ENCODE results near the gene MAP4K1. TPM values are rescaled to one million over a fixed set of nuclear protein-coding genes. Genes with fewer than 3 reads are reported as not detected.
A peak's percentile ranks its signal among the peaks of the same experiment; 100 is the strongest.

Gene MAP4K1
- polyA plus RNA-seq, 3 donors: 19.8 to 41.3 (median 22.4) TPM

DNA sequence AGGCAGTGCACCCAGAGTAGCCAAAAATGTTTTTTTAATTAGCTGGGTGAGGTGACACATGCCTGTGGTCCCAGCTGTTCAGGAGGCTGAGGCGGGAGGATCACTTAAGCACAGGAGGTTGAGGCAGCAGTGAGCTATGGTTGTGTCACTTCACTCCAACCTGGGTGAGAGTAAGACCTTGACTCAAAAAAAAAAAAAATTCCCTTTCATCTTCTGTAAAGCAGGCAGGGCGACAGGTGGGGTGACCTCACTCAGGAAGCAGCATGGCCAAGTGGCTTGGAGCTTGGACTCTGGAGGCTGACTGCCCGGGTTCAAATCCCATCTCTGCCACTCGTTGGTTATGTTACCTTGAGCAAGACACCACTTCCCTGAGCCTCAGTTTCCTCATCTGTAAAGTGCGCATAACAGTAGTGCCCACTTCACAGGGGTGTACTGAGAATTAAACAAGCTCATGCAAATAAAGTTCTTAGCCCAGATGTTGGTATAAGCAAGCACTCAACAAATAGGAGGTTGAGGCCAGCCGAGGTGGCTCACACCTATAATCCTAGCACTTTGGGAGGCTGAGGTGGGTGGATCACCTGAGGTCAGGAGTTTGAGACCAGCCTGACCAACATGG is 48.3 kb downstream of the MAP4K1 start:
- Histone ChIP-seq H2AFZ (ENCODE audit: insufficient read depth, low read depth, low read length, poor library complexity, severe bottlenecking) (no peak overlapping the region), H3K27ac (ENCODE audit: low read depth in 1 of 2, low read length in 2 of 2) (no peak overlapping the region), H3K4me1 (ENCODE audit: control insufficient read depth in 1 of 2, insufficient read depth in 2 of 2, low read length in 2 of 2) (peaks cover 8 to 13% of the 10 kb centered on the region in 2 donors), H3K9me3 (replicated peaks in 1 of 2; ENCODE audit: control insufficient read depth in 1 of 2, insufficient read depth in 1 of 2, low read length in 2 of 2) (no peaks in the 10 kb centered on the region), H4K20me1 (ENCODE audit: insufficient read depth, low read length) (no peaks in the 10 kb centered on the region), H3K4me3 (replicated peaks in 1 of 3; ENCODE audit: low read depth in 2 of 3, low read length in 3 of 3) (no peak overlapping the region), H3K36me3 (replicated peaks in 1 of 2; ENCODE audit: control insufficient read depth in 1 of 2, insufficient read depth in 2 of 2, low read length in 2 of 2) (no peaks in the 10 kb centered on the region), H3K79me2 (ENCODE audit: insufficient read depth, low read length) (no peaks in the 10 kb centered on the region), H3K9ac (ENCODE audit: insufficient read depth, low read length, poor library complexity, severe bottlenecking) (no peak overlapping the region), H3K27me3 (ENCODE audit: control insufficient read depth in 2 of 2, insufficient read depth in 2 of 2, low read length in 2 of 2) (peaks cover 0 to 16% of the 10 kb centered on the region in 2 donors), H3K4me2 (replicated peaks; ENCODE audit: extremely low read depth, low read length, poor library complexity, severe bottlenecking) (no peak overlapping the region)
- WGBS (ENCODE audit: insufficient coverage): 92% methylated on average over 2 of the region's 6 CpGs
- no peak overlapping the region for H3K27ac Mint-ChIP-seq
- H3K9me3 Mint-ChIP-seq: peaks cover 0 to 8% (median 2%) of the 10 kb centered on the region in 7 donors
- TF ChIP-seq, protein P1, sequence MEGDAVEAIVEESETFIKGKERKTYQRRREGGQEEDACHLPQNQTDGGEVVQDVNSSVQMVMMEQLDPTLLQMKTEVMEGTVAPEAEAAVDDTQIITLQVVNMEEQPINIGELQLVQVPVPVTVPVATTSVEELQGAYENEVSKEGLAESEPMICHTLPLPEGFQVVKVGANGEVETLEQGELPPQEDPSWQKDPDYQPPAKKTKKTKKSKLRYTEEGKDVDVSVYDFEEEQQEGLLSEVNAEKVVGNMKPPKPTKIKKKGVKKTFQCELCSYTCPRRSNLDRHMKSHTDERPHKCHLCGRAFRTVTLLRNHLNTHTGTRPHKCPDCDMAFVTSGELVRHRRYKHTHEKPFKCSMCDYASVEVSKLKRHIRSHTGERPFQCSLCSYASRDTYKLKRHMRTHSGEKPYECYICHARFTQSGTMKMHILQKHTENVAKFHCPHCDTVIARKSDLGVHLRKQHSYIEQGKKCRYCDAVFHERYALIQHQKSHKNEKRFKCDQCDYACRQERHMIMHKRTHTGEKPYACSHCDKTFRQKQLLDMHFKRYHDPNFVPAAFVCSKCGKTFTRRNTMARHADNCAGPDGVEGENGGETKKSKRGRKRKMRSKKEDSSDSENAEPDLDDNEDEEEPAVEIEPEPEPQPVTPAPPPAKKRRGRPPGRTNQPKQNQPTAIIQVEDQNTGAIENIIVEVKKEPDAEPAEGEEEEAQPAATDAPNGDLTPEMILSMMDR (IDR thresholded peaks at IDR 0.05): no peak
- no peaks in the 10 kb centered on the region for H3K36me3 Mint-ChIP-seq
- H3K4me3 Mint-ChIP-seq: no peak overlapping the region
- DNase-seq: no peak
- peaks cover 8% of the 10 kb centered on the region for H3K4me1 Mint-ChIP-seq
- intact Hi-C loops (cut with micrococcal nuclease): no loop called here
- H3K27me3 Mint-ChIP-seq (ENCODE audit: low read depth in 3 of 3): peaks cover 9 to 37% (median 27%) of the 10 kb centered on the region in 3 donors

DNA sequence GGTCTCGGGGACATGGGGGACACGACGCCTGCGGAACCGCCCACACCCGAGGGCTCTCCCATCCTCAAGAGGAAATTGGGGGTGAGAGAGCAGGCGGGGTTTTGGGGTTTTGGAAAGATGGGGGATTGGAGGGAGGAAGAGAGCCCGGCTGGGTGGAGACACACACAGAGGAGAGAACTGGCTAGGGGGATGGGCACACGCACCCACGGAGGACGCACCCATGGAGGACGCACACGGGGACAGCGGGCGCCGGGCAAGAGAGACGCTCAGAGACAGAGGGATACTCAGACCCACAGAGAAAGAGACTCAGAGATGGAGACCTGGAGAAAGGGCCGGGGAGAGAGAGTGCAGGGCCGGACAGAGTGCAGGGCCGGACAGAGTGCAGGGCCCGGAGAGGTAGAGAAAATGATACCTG is 52.1 kb downstream of the MAP4K1 start:
- H3K79me2 ChIP-seq (ENCODE audit: insufficient read depth, low read length): no peaks in the 10 kb centered on the region
- H3K4me1 Mint-ChIP-seq: peaks cover 10% of the 10 kb centered on the region
- H3K27me3 Mint-ChIP-seq (ENCODE audit: low read depth in 3 of 3): peaks cover 32 to 50% (median 48%) of the 10 kb centered on the region in 3 donors
- peaks cover 0 to 29% of the 10 kb centered on the region in 2 donors for H3K27me3 ChIP-seq (ENCODE audit: control insufficient read depth in 2 of 2, insufficient read depth in 2 of 2, low read length in 2 of 2)
- H3K4me3 Mint-ChIP-seq: peak overlapping the region; percentile 74 to 89
- H3K36me3 Mint-ChIP-seq: no peaks in the 10 kb centered on the region
- H2AFZ ChIP-seq (ENCODE audit: insufficient read depth, low read depth, low read length, poor library complexity, severe bottlenecking): peak overlapping the region; percentile 75
- peak overlapping the region in 2 of 3 experiments; percentile 25 to 69 for H3K4me3 ChIP-seq (replicated peaks in 1 of 3; ENCODE audit: low read depth in 2 of 3, low read length in 3 of 3)
- H3K9ac ChIP-seq (ENCODE audit: insufficient read depth, low read length, poor library complexity, severe bottlenecking): no peak overlapping the region
- 52% methylated on average over 16 of the region's 21 CpGs for WGBS (ENCODE audit: insufficient coverage)
- no peak overlapping the region for H3K27ac ChIP-seq (ENCODE audit: low read depth in 1 of 2, low read length in 2 of 2)
- no peaks in the 10 kb centered on the region for H3K36me3 ChIP-seq (replicated peaks in 1 of 2; ENCODE audit: control insufficient read depth in 1 of 2, insufficient read depth in 2 of 2, low read length in 2 of 2)
- peaks cover 8 to 19% of the 10 kb centered on the region in 2 donors for H3K4me1 ChIP-seq (ENCODE audit: control insufficient read depth in 1 of 2, insufficient read depth in 2 of 2, low read length in 2 of 2)
- no peak for DNase-seq
- peaks cover 0 to 8% (median 2%) of the 10 kb centered on the region in 7 donors for H3K9me3 Mint-ChIP-seq
- peak overlapping the region in 4 of 7 donors; percentile 5 to 80 (median 50) for H3K27ac Mint-ChIP-seq
- H3K4me2 ChIP-seq (replicated peaks; ENCODE audit: extremely low read depth, low read length, poor library complexity, severe bottlenecking): peak overlapping the region; percentile 73
- intact Hi-C loops (cut with micrococcal nuclease): no loop called here
- H3K9me3 ChIP-seq (replicated peaks in 1 of 2; ENCODE audit: control insufficient read depth in 1 of 2, insufficient read depth in 1 of 2, low read length in 2 of 2): no peaks in the 10 kb centered on the region
- H4K20me1 ChIP-seq (ENCODE audit: insufficient read depth, low read length): no peaks in the 10 kb centered on the region
- TF ChIP-seq, protein P1 (IDR thresholded peaks at IDR 0.05): no peak

Data from CD14-positive monocyte (primary cell).